ENCODE data around the gene GSDMA.
A peak's percentile ranks its signal among the peaks of the same experiment; 100 is the strongest.

GSDMA gene

GRCh38 chr17:39962642-39963220 is at the start of gene GSDMA:
Gene GSDMA (plus strand): TSS chr17:39963004. CDS start chr17:39965688, 2,684 bp downstream.
- no peak for DNase-seq (ENCODE audit: low read depth)

GRCh38 chr17:39913989-39914388 is 48.8 kb upstream of the GSDMA start:
- DNase-seq (ENCODE audit: low read depth), result no peak

GRCh38 chr17:39915559-39915958 is 47.2 kb upstream of the GSDMA start:
- DNase-seq (ENCODE audit: low read depth), result no peak

- DNase-seq (ENCODE audit: low read depth), result no peak
These were observed 45.9 kb upstream of the GSDMA start for GRCh38 chr17:39916918-39917317.

- DNase-seq (ENCODE audit: low read depth), result no peak
These were observed 43.6 kb upstream of the GSDMA start for GRCh38 chr17:39919087-39919683.

GRCh38 chr17:39920218-39921210 is 42.3 kb upstream of the GSDMA start:
- DNase-seq (ENCODE audit: low read depth), result no peak

- DNase-seq (ENCODE audit: low read depth), result no peak
These were observed 41.5 kb upstream of the GSDMA start for GRCh38 chr17:39921323-39921722.

- no peak for DNase-seq (ENCODE audit: low read depth)
These were observed 40.8 kb upstream of the GSDMA start for GRCh38 chr17:39922006-39922405.

GRCh38 chr17:39923230-39923629 is 39.6 kb upstream of the GSDMA start:
- no peak for DNase-seq (ENCODE audit: low read depth)

- DNase-seq (ENCODE audit: low read depth), result no peak
These were observed 38.7 kb upstream of the GSDMA start for GRCh38 chr17:39923836-39924690.

- DNase-seq (ENCODE audit: low read depth), result no peak
These were observed 38.1 kb upstream of the GSDMA start for GRCh38 chr17:39924691-39925055.

- no peak for DNase-seq (ENCODE audit: low read depth)
These were observed 37.3 kb upstream of the GSDMA start for GRCh38 chr17:39925282-39926134.

GRCh38 chr17:39926135-39926587 is 36.6 kb upstream of the GSDMA start:
- DNase-seq (ENCODE audit: low read depth), result no peak

- DNase-seq (ENCODE audit: low read depth), result peak; percentile 38
These were observed 36.2 kb upstream of the GSDMA start for GRCh38 chr17:39926588-39927100.

GRCh38 chr17:39927101-39927928 is 35.5 kb upstream of the GSDMA start, which contains the start of the genes LRRC3C and ORMDL3:
Gene LRRC3C (plus strand): TSS chr17:39927732. CDS start chr17:39941524, 13,792 bp downstream.
Gene ORMDL3 (minus strand): TSS chr17:39927601. CDS start chr17:39924203, 3,398 bp downstream.
- peak; percentile 91 for DNase-seq (ENCODE audit: low read depth)

GRCh38 chr17:39927929-39928857 is 34.6 kb upstream of the GSDMA start:
- no peak for DNase-seq (ENCODE audit: low read depth)

GRCh38 chr17:39928858-39929645 is 33.8 kb upstream of the GSDMA start:
- peak; percentile 86 for DNase-seq (ENCODE audit: low read depth)
